ENCODE data around the gene SMIM21. TPM values are rescaled to one million over a fixed set of nuclear protein-coding genes. Genes with fewer than 3 reads are reported as not detected.

SMIM21 gene
- total RNA-seq, 2 donors from 2014 or later = not detected

DNA sequence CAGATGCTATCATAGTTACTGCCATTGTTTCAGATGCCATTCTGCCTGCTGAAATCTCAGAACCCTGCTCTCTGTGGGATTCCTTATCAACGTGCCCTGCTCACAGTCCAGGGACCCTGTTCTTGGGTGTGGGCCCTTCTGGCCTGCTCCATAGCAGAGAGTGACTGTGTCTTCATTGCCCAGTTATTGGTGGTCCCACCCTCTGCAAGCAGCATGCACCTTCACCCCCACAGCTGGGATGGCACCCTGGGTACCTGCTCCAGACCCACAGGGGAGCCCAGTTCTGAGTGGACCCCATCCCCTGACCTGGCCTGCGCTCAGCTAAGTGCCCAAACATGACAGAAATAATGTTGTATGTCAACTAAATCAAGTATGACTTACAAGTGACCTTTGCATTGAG, 36.6 kb downstream of the SMIM21 start:
- intact Hi-C loops (cut with DNase I) = no loop called here
- ATAC-seq (no peak), DNase-seq (no peak)

DNA sequence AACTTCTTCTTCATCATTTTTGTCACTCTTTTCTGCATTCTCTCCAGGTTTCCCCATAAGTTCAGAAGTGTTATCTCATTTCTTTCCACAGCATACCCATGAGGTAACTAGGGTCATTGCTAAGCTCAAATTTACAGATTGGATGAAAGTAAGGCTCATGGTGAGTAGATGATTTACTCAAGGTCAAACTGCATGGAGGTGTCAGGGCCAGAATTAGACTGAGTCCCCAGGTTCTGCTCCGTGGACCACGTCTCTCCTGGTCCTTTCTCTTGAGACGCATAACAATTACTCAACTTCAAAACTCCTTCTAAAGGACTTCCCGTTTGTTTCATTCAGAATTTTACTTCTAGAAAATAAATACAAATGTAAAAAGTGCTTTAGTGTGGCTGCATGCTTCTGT, 43.4 kb downstream of the SMIM21 start:
- intact Hi-C loops (cut with DNase I) = no loop called here
- ATAC-seq (no peak), DNase-seq (no peak)

DNA sequence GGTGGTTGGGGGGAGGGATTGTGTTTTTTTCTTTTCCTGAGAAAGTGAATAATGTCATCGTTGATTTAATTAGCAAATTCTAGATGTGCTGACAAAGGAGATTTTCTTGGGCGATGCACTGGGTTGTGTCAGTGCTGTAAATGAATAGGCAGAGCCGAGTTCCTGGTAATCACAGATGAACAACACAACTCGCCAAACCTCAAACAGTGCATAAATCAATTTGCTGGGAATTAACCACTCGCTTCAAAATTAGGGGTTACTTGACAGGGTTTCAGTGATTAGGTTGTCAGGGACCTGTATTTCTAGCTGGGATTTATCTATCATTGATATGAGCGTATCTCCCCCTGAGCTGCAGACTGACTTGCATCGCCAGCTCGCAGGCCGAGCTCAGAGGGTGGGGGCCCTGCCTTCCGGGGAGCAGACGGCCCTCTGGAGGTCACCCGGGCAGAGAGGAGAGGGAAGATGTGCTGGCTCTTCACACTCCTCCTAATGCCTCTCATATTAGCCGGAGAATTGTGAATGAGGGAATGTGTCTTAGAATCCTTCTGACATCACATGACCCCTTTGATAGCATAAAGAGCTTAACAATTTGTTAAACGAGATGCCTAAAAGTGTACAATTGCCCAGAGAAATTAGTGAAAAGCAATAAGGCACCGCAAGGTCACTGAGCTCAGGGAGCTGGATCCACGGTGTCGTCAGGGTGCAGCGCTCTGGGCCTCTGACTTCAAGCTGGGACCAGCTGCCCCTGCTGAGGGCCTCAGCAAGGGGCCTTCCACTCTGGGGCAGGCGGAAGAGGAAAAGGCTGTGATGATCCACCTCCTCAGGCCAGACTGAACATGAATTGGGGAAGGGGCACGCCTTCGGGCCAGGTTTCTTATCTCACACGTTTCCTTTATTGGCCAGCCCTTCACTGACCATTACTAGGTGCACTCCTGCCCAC, 48.9 kb downstream of the SMIM21 start:
- intact Hi-C loops (cut with DNase I) = no loop called here
- no peak for DNase-seq
- ATAC-seq = no peak

DNA sequence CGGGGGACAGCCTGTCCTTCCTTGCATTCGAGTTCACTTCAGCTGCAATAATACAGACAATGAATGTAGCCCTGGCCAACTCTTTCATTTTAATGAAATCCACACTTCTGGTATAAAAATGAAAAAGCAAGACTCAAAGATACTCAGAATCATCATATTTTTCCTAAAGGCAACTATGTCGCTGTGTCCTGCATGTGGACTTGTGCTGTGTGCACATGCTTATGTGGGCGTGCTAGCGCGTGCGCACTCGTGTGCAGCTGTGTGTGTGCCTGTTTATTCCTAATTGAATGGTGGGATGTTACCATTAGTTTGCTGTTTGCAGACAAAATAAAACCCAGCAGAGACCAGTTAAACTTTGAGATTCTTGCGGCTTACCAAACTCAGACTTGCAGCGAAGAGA, 49.6 kb downstream of the SMIM21 start:
- no peak for ATAC-seq
- no peak for DNase-seq
- intact Hi-C loops (cut with DNase I) = no loop called here

DNA sequence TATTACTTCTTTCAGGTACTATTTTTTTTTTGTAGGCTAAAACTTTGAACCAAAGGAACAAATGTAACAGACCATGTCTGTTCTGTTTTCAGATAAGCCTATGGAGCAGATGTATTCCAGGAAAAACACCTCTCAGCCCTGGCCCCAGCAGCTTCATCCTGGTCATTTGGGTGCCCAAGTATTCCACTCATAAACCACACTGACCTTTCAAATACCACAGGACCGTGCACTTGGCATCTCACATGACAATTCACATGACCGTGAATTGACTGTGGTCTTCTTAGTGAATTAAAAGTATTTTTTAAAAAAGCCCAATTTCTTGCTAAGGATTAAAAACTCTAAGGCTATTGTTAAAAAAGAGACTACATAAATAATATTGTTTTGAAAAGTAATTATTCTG, 50.2 kb downstream of the SMIM21 start:
- intact Hi-C loops (cut with DNase I) = no loop called here
- DNase-seq (no peak), ATAC-seq (no peak)

DNA sequence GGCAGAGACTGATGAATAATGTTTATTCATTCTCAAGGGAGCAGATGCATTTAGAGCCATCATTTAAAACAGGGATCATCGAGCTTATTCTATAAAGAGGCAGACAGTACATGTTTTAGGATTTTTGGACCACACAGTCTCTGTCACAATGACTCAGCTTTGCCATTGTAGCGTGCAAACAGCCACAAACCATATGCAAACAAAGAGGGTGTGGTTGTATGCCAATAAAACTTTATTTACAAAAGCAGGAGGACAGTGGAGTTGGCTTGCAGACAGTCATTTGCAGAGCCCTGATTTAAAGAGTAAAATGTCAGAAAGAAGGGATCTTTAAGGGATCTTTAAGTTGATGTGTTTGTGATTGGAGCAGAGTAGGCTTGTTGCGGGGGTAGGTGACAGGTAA, 51.5 kb downstream of the SMIM21 start:
- DNase-seq (no peak), ATAC-seq (no peak)
- intact Hi-C loops (cut with DNase I) = no loop called here

DNA sequence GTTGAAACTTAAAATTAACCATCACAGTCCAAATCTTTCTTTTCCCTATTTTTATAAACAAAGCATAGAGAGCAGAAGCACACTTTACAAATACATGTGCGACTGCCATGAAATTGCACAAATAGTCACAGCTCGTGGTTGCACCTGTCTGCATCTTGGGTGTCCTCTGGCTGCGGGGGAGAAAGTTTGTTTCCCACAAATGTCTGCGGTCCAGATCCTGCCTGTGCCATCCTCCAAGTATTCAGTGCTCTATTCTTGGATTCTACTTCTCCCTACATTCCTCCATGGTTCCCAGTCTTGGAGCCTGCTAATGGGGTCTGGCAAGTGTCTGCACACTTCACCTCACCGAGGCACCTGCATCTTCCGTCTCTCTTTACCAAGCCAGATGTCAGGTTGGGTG, 52.2 kb downstream of the SMIM21 start:
- no peak for ATAC-seq
- intact Hi-C loops (cut with DNase I) = no loop called here
- no peak for DNase-seq

DNA sequence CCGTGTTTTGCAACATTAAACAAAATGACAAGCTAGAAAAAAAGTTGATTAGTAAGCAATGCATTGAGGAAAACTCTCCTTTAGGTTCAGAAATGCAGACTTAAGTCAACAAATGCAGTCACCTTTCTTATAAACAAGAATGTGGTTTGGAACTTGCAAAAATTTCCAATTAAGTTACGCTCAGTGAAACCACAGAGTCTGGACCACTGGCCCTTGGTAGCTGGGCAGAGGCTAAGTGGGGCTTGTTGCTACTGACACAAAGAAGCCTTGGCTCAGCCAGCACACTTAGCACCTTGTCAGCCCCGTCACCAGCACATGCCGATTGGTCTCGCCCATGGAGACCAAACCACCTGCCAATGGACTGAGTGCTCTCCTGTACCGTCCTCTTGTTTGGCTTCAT, 53.0 kb downstream of the SMIM21 start:
- intact Hi-C loops (cut with DNase I) = no loop called here
- ATAC-seq (no peak), DNase-seq (no peak)

DNA sequence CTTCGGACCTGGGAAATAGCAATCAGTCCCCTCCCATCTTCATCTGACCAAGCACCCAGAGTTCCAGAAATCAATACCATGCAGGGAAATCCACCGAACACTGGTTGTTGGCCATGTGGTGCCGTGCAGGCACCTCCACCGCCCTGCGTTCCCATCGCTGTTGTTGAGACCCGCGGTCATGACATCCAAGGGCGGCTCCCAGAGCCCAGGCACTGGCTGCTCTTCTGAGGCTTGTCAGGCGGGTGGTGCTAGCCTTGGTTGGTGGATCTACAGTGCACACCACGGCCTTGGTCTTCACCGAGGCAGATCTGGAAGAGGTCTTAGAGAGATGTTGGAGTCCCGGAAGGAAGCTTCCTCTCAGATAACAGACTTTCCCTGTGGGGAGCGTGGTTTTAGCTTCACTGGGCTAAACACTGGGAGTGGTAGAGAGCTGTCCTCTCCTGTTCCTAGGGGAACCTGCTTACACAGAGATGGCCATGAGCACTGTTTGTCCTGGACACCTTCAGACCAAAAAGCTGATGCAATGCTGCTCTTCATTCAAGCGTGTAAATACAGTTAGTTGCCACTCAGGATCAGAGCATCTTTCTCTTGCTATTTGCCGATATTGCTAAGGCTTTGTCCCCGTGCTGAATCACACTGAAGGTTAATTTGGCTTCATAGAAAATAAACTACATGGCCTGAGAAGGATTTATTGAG, 58.3 kb downstream of the SMIM21 start:
- intact Hi-C loops (cut with DNase I) = no loop called here
- ATAC-seq (no peak), DNase-seq (no peak)

DNA sequence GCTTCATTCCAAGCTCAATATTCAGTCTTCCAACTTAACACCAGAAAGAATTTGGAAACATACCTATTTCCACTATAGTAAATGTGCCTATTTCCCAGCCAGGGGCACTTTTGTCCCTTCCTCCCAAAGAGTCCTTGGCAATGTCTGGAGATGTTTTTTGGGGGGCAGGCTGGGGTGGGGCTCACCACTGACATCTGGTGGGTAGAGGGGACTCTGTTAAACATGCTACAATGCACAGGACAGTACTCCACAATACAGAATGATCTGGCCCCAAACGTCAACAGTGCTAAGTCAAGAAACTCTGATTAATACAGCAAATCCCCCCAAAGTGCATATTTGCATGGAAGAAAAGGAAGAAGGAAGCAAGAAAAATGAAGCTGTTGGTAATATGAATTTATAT, 61.7 kb downstream of the SMIM21 start:
- DNase-seq (no peak), ATAC-seq (no peak)
- intact Hi-C loops (cut with DNase I) = no loop called here

DNA sequence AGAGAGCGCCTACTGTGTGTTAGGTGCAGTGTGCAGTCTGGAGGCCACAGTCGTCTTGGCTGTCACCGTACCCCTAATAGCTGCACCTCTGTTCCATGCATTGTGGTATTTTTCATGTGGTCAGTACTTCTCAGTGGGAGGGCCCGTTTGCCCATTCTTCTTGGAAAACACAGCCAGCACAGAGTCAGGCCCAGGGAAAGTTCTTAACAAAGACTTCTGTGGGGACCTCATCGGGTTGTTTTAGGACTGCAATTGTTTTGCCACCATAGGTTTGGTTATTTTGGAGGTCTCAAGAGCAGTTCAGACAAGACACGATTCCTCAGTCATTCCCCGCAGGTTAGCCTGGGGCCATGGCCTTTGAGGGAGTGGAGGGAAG, 62.3 kb downstream of the SMIM21 start:
- ATAC-seq = no peak
- intact Hi-C loops (cut with DNase I) = no loop called here
- no peak for DNase-seq

DNA sequence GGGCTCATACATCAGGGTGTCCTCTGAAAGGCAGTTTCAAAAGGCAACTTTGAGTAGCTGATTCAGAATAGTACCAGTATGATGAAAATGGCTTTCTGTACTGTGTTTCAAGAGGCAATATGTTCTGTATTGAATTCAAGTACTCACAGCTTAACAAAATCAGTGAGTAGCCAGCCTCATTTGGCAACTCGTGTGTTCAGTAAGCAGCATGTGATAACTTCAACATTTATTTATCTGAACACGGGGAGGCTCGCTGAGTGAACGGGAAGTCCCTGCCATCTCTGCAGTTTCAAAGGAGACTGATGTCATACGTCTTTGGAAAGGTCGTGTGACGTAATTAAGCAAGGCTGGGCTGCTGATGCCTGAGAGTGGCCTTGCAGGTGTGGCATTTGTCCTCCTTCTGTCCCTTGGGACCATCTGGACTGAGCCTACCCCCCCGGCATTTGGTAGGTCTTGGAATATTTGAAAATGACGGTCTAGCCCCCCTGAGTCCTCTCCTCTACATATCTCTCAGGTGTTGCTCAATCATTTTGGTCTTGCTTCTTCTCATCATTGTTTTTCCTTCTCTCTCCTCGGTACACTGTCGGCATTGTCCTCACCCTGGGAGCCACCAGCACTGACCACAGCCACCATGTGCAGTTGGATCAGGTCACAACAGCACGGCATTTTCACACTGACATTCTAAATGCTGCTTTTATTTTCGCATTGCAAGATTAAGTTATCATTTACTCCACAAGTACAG, 62.8 kb downstream of the SMIM21 start:
- intact Hi-C loops (cut with DNase I) = no loop called here
- DNase-seq = no peak
- ATAC-seq = no peak

DNA sequence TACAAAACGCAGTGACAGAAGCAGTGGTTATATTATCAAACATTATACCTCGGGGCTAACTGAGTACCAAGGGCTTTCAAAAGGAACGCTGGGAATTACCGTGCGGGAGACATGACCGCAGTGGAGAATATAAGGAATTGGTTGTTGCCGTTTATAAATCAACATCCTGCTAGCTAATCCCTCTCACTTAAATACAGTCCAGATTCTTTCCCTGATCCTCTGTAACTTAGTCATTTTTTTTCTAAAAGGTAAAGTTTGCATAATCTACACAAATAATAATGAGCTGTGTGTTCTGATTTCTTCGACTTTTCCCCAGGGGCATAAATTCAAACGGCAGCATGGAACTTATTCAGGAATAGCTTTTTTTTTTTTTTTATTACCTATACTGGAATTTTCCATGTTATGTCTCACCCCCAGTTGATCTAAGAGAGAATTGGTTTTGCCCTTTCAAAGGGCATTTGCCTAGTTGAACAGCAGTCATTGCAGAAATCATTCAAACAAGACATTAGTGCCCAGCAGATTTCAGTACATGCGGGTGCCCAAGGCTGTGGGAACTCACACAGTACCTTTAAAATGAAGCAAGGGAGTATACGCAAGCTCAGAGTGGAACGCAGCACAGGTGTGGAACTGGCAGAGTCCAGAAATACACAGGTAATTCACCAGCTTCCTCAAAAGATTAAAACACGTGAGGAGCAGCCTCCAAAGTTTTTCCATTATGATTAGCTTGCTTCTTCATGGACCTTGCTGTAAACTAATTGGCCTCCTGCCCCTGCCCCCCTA, 63.9 kb downstream of the SMIM21 start:
- ATAC-seq (no peak), DNase-seq (no peak)
- intact Hi-C loops (cut with DNase I) = no loop called here

DNA sequence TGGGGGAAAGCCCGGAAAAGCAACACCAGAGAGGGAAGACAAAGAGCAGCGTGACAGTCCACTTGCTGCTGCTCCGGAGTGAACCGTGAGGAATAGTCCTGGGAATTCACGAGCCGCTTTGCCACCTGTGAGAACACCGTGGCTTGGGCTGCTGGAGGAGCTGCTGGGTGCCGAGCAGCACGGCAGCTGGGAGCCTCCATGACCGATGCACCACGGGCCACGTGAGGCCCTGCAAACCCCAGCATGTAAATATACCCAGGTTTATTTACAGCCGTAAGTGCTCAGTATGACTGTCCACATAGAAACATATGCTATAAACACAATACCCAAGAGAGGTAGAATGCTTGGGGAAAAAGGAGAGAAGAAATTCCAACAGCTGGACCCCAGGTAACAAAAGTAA, 65.1 kb downstream of the SMIM21 start:
- intact Hi-C loops (cut with DNase I) = no loop called here
- DNase-seq (no peak), ATAC-seq (no peak)

DNA sequence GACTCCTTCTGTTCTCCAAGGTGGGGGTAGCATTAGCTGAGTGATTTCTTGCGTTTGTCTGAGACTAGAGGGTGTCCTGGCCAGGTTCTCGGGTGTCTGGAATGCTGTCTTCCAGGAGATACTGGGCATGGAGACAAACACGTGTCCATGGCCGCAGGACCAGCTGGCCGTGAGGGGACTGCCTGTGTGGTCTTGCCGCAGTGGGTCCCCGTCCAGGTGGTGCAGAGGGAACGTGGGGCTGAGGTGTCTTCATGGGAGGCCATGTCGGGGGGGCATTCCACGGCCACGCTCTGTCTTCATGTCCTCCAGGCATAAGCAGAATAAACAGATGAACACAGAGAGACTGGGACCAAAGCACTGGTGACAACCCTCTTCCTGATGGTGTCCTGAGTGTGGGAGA, 66.6 kb downstream of the SMIM21 start:
- ATAC-seq = no peak
- intact Hi-C loops (cut with DNase I) = no loop called here
- no peak for DNase-seq

DNA sequence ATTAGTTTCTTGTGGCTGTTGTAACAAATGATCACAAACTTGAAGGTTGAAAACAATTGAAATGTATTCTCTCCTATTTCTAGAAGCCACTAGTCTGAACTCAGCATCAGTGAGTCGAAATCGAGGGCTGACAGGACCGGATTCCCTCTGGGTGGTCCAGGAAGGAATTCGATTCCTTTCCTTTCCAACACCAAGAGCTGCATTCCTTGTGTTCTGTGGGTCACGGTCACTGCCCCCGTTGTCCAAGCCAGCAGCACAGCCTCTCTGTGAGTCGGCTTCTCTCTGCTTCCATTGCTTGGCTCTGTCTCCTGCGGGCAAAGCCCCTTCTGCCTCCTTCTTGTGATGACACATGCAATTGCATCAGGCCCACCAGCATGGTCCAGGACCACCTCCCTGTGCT, 67.3 kb downstream of the SMIM21 start:
- intact Hi-C loops (cut with DNase I) = no loop called here
- DNase-seq = no peak

More for the DNA sequence above, 67.3 kb downstream of the SMIM21 start:
- no peak for ATAC-seq
